Endothelial cell of umbilical vein (primary cell): Measurements from ENCODE around the gene FBXO21. TPM values are rescaled to one million over a fixed set of nuclear protein-coding genes. Genes with fewer than 3 reads are reported as not detected.

Source experiments
- BruUV-seq: library from RNA; stranded (reverse); fragments of 400-500 nt; replicated peaks from 2 replicates; lab custom pipeline; 2021; lab: Mats Ljungman, UMichigan
- CTCF ChIA-PET: fragments of 300-600, 350-600 bp; sonication (Branson Sonifier 250); formaldehyde crosslinking; loops from one replicate; lab custom pipeline; 2021; ENCODE audit warnings: antibody characterized with exemption, inconsistent platforms; lab: Charles Lee
- POLR2A ChIA-PET: fragments of 300-600, 350-600 bp; sonication (Branson Sonifier 250); formaldehyde crosslinking; loops from one replicate; lab custom pipeline; 2021; ENCODE audit warnings: antibody characterized with exemption, inconsistent platforms; lab: Charles Lee
- DNase-seq: peaks from one replicate; pipeline ENCODE4 v3.0.0-alpha.2; 2011; ENCODE audit warnings: low read depth, low spot score
- FAIRE-seq: peaks from 2 replicates; lab custom pipeline; 2011; peaks lifted over from hg19 to GRCh38; lab: Jason Lieb, UNC
- H2AFZ ChIP-seq: 2 replicates; pipeline ENCODE4 v1.6.0; 2012; ENCODE audit warnings: low read depth, low read length, control low read depth, inconsistent platforms
- H3K27ac ChIP-seq: 2 replicates; pipeline ENCODE4 v1.5.1; 2011; ENCODE audit warnings: low read depth, mild to moderate bottlenecking, control low read depth, low read length, moderate library complexity; ENCODE audit not compliant: insufficient read depth
- H3K27me3 ChIP-seq, 2 experiments: 2 replicates each; pipeline versions ENCODE4 v1.6.0 to v1.6.1; 2011; ENCODE audit warnings: low read length in 2 of 2, mixed read lengths in 1 of 2; ENCODE audit not compliant: control insufficient read depth in 2 of 2, insufficient read depth in 2 of 2
- H3K36me3 ChIP-seq, 2 experiments: 2 replicates in 1 of 2; 3 replicates in 1 of 2; pipeline ENCODE4 v1.5.1; 2011; ENCODE audit warnings: low read length in 2 of 2, mild to moderate bottlenecking in 1 of 2, moderate library complexity in 1 of 2; ENCODE audit not compliant: control insufficient read depth in 2 of 2, insufficient read depth in 2 of 2; ENCODE audit errors: extremely low read depth in 1 of 2
- H3K4me1 ChIP-seq: 3 replicates; pipeline ENCODE4 v1.5.1; 2011; ENCODE audit warnings: mild to moderate bottlenecking, low read length; ENCODE audit not compliant: control insufficient read depth, insufficient read depth; ENCODE audit errors: extremely low read depth
- H3K4me2 ChIP-seq: 2 replicates; pipeline ENCODE4 v1.6.1; 2011; ENCODE audit warnings: low read length, control low read depth, mixed read lengths; ENCODE audit not compliant: insufficient read depth
- H3K4me3 ChIP-seq, 3 experiments: fragments of 200-600 bp in 1 of 3; sonication (generic), shearing (Covaris generic) in 1 of 3; replicated peaks in 1 of 3; 2 replicates each; pipeline ENCODE4 v1.5.1; 2011 to 2016; ENCODE audit warnings: control low read depth in 3 of 3, low read length in 3 of 3, mild to moderate bottlenecking in 2 of 3, inconsistent platforms in 1 of 3, low read depth in 1 of 3, moderate library complexity in 1 of 3; ENCODE audit not compliant: insufficient read depth in 1 of 3
- H3K79me2 ChIP-seq: 2 replicates; pipeline ENCODE4 v1.6.0; 2012; ENCODE audit warnings: low read length, inconsistent platforms; ENCODE audit not compliant: control insufficient read depth, insufficient read depth
- H3K9ac ChIP-seq: replicated peaks from 2 replicates; pipeline ENCODE3; 2011; ENCODE audit warnings: low read length, control low read depth; ENCODE audit not compliant: insufficient read depth; ENCODE audit errors: extremely low read depth
- H3K9me1 ChIP-seq: replicated peaks from 3 replicates; pipeline ENCODE4 v1.6.0; 2011; ENCODE audit warnings: mild to moderate bottlenecking, low read length; ENCODE audit not compliant: control insufficient read depth, insufficient read depth; ENCODE audit errors: extremely low read depth
- H3K9me3 ChIP-seq: replicated peaks from 2 replicates; pipeline ENCODE4 v1.5.1; 2012; ENCODE audit warnings: low read length, inconsistent platforms; ENCODE audit not compliant: control insufficient read depth, insufficient read depth
- H4K20me1 ChIP-seq: replicated peaks from 2 replicates; pipeline ENCODE3; 2011; ENCODE audit warnings: mild to moderate bottlenecking, low read length; ENCODE audit not compliant: control insufficient read depth, insufficient read depth; ENCODE audit errors: extremely low read depth
- CTCF ChIP-seq, 2 donors: IDR thresholded peaks; 1 replicate in 1 of 2; 2 replicates in 1 of 2; pipeline ENCODE4 v1.5.1; 2011; ENCODE audit warnings: low read length in 2 of 2, mild to moderate bottlenecking in 2 of 2, moderate library complexity in 2 of 2, control low read depth in 1 of 2, inconsistent platforms in 1 of 2, low read depth in 1 of 2; ENCODE audit not compliant: insufficient read depth in 1 of 2; ENCODE audit errors: extremely low read depth in 1 of 2
- EZH2 ChIP-seq: IDR thresholded peaks from 2 replicates; pipeline ENCODE4 v1.6.1; 2012; ENCODE audit warnings: borderline replicate concordance, low read depth, mild to moderate bottlenecking, moderate library complexity, low read length, inconsistent platforms; ENCODE audit not compliant: severe bottlenecking
- FOS ChIP-seq: IDR thresholded peaks from 2 replicates; pipeline ENCODE4 v1.6.1; 2011; ENCODE audit warnings: mild to moderate bottlenecking, low read length, moderate library complexity, borderline replicate concordance; ENCODE audit not compliant: insufficient read depth
- GATA2 ChIP-seq: IDR thresholded peaks from 2 replicates; pipeline ENCODE4 v1.7.0; 2011; ENCODE audit warnings: low read depth, mild to moderate bottlenecking, moderate library complexity, mixed read lengths, low read length; ENCODE audit not compliant: insufficient read length, insufficient read depth
- MYC ChIP-seq: IDR thresholded peaks from one replicate; pipeline ENCODE4 v1.6.1; 2011; ENCODE audit warnings: mild to moderate bottlenecking, low read depth, low read length
- POLR2A ChIP-seq: IDR thresholded peaks from 2 replicates; pipeline ENCODE4 v1.6.1; 2012; ENCODE audit warnings: low read depth, mild to moderate bottlenecking, control low read depth, low read length
- POLR2AphosphoS5 ChIP-seq: IDR thresholded peaks from 2 replicates; pipeline ENCODE4 v1.6.1; 2012; ENCODE audit warnings: low read depth, mild to moderate bottlenecking, control low read depth, low read length, moderate library complexity; ENCODE audit not compliant: insufficient read depth
- dilution Hi-C: fragments of 300-500 bp; cut with MboI; formaldehyde crosslinking; loops from one replicate; pipeline ENCODE4 v1.15.0; 2019; ENCODE audit warnings: low sequenced_read_pairs; ENCODE audit not compliant: extremely low pct_ligation_motif_present
- intact Hi-C: fragments of 100-400 bp; cut with micrococcal nuclease; formaldehyde crosslinking; loops from one replicate; pipeline ENCODE4 v1.10.0; 2022
- polyA plus RNA-seq, 4 experiments: library from polyadenylated mRNA; depleted of rRNA in 3 of 4; stranded (reverse) in 3 of 4; unstranded in 1 of 4; fragments of >200 nt; gene quantifications; 2 replicates each; pipeline versions ENCODE4 v1.2.1 to v1.2.3, GENCODE V29; 2011 to 2012; ENCODE audit warnings: missing spikeins in 1 of 4
- total RNA-seq: library from RNA; stranded (reverse); gene quantifications from 2 replicates; pipeline ENCODE4 v1.2.3, GENCODE V29; 2021

The FBXO21 gene
- total and polyA plus RNA-seq, 2 donors (not counting 3 experiments of a cell fraction or from before 2014, with no cell fraction given), result 41.6 to 66.7 TPM

GRCh38 chr12:117178301-117178700 is 12.0 kb downstream of the FBXO21 start:
- Histone ChIP-seq H3K79me2 (no peaks in the 10 kb centered on the region), H3K4me1 (no peaks in the 10 kb centered on the region), H3K9me3 (no peaks in the 10 kb centered on the region), H3K27me3 (no peaks in the 10 kb centered on the region), H2AFZ (no peak overlapping the region), H4K20me1 (no peaks in the 10 kb centered on the region), H3K4me3 (no peak overlapping the region), H3K36me3 (peaks cover 7 to 20% of the 10 kb centered on the region in 2 experiments), H3K9me1 (no peaks in the 10 kb centered on the region), H3K4me2 (no peak overlapping the region), H3K27ac (no peak overlapping the region), H3K9ac (no peak overlapping the region)
- ChIA-PET CTCF (interaction anchor here (1.0 kb wide), 1 partner anchor 27 kb away, joined by 3 read pairs; no protein-coding TSS in a partner anchor), POLR2A (no interaction called here)
- DNase-seq (no peak), FAIRE-seq (no peak)
- intact Hi-C loops (no loop called here), dilution Hi-C loops (no loop called here)
- TF ChIP-seq POLR2A (no peak), EZH2 (no peak), CTCF (IDR thresholded peaks at IDR 0.05; ENCODE audit: extremely low read depth in 1 of 2, insufficient read depth in 1 of 2, low read depth in 1 of 2, low read length in 2 of 2) (no peak), FOS (no peak), MYC (no peak)
- no TSS peak for BruUV-seq

GRCh38 chr12:117172168-117172567 is 18.1 kb downstream of the FBXO21 start:
- no peaks in the 10 kb centered on the region for H3K79me2 ChIP-seq
- dilution Hi-C loops, result no loop called here
- no peaks in the 10 kb centered on the region for H3K27me3 ChIP-seq
- H3K36me3 ChIP-seq, result peaks cover 17 to 28% of the 10 kb centered on the region in 2 experiments
- DNase-seq, result no peak
- FAIRE-seq, result no peak
- TF ChIP-seq GATA2, result no peak
- no peak for TF ChIP-seq POLR2AphosphoS5
- TF ChIP-seq CTCF (IDR thresholded peaks at IDR 0.05; ENCODE audit: extremely low read depth in 1 of 2, insufficient read depth in 1 of 2, low read depth in 1 of 2, low read length in 2 of 2), result no peak
- H2AFZ ChIP-seq, result no peak overlapping the region
- no peak overlapping the region for H3K9ac ChIP-seq
- intact Hi-C loops, result no loop called here
- no peaks in the 10 kb centered on the region for H4K20me1 ChIP-seq
- no peaks in the 10 kb centered on the region for H3K9me1 ChIP-seq
- ChIA-PET CTCF (no interaction called here), POLR2A (no interaction called here)
- no peaks in the 10 kb centered on the region for H3K9me3 ChIP-seq
- no peak overlapping the region for H3K27ac ChIP-seq
- H3K4me2 ChIP-seq, result no peak overlapping the region
- BruUV-seq, result no TSS peak
- no peaks in the 10 kb centered on the region for H3K4me1 ChIP-seq
- H3K4me3 ChIP-seq, result no peak overlapping the region
